ENCODE data around the gene GRAMD1B.

GRCh38 chr11:123516238-123516637, 86.2 kb downstream of the GRAMD1B start:
- TF ChIP-seq CTCF (IDR thresholded peaks at IDR 0.05) (no peak), POLR2AphosphoS5 (IDR thresholded peaks at IDR 0.05) (no peak), EP300 (IDR thresholded peaks at IDR 0.05) (no peak)
